Measurements from ENCODE around the gene GFPT1. TPM values are rescaled to one million over a fixed set of nuclear protein-coding genes. Genes with fewer than 3 reads are reported as not detected.

GFPT1 gene
- total and polyA plus RNA-seq, 9 of the 15 experiments (the other 6 are each of a cell fraction or from before 2014, with no cell fraction given), result 6.6 to 38.3 (median 15.9) TPM

- TF ChIP-seq ZNF592 (IDR thresholded peaks at IDR 0.05), result 0 out of 2 replicates have a peak, but pooled peaks have one; percentile 42
- peak; percentile 77 for TF ChIP-seq RBM22 (IDR thresholded peaks at IDR 0.05; ENCODE audit: low read depth, low read length, poor library complexity, severe bottlenecking)
- no peak for TF ChIP-seq BDP1 (IDR thresholded peaks at IDR 0.05; ENCODE audit: insufficient read depth, insufficient read length)
- no peak; the same call in 1 of the 2 replicates for TF ChIP-seq ZNF740 (CRISPR knock-in tag; IDR thresholded peaks at IDR 0.05)
- no peak for TF ChIP-seq ZNF740 (tag; IDR thresholded peaks at IDR 0.05)
- TF ChIP-seq ADNP (tag; IDR thresholded peaks at IDR 0.05), result no peak
- TF ChIP-seq RBM25 (IDR thresholded peaks at IDR 0.05; ENCODE audit: low read depth, low read length, severe bottlenecking), result peak; percentile 99
- TF ChIP-seq ZNF76 (CRISPR knock-in tag; IDR thresholded peaks at IDR 0.05; ENCODE audit: borderline replicate concordance), result no peak
- no peak for TF ChIP-seq ZNF717 (CRISPR knock-in tag; IDR thresholded peaks at IDR 0.05)
- no peak for TF ChIP-seq TFE3 (CRISPR knock-in tag; IDR thresholded peaks at IDR 0.05)
- TF ChIP-seq YBX1 (IDR thresholded peaks at IDR 0.05), result no peak
- TF ChIP-seq PRMT5 (CRISPR knock-in tag; IDR thresholded peaks at IDR 0.05), result 0 out of 2 replicates have a peak, but pooled peaks have one; percentile 53
- no peak for TF ChIP-seq MCM5 (IDR thresholded peaks at IDR 0.05; ENCODE audit: low read depth)
- TF ChIP-seq ZNF511 (CRISPR knock-in tag; IDR thresholded peaks at IDR 0.05), result peak; percentile 68; the same call in 1 of the 2 replicates
- no peak for TF ChIP-seq KDM2B (CRISPR knock-in tag; IDR thresholded peaks at IDR 0.05)
- peak; percentile 83 for TF ChIP-seq TBP (optimal IDR thresholded peaks at IDR 0.05; ENCODE audit: low read depth, low read length)
- TF ChIP-seq ZNF699 (CRISPR knock-in tag; IDR thresholded peaks at IDR 0.05; ENCODE audit: insufficient replicate concordance), result no peak
- TF ChIP-seq ZNF224 (CRISPR knock-in tag; IDR thresholded peaks at IDR 0.05), result no peak
- no peak for TF ChIP-seq HDGF (IDR thresholded peaks at IDR 0.05)
- TF ChIP-seq KAT8 (IDR thresholded peaks at IDR 0.05; ENCODE audit: low read depth), result no peak
- TF ChIP-seq MECOM (CRISPR knock-in tag; IDR thresholded peaks at IDR 0.05), result no peak
- TF ChIP-seq KDM4B (IDR thresholded peaks at IDR 0.05; ENCODE audit: borderline replicate concordance in 2 of 2, low read depth in 1 of 2), result no peak
Measured at GRCh38 chr2:69386789-69387734, at the start of gene GFPT1 (continued).
